Ovary (tissue), 9 donors: ENCODE results near the gene SGTA. TPM values are rescaled to one million over a fixed set of nuclear protein-coding genes. Genes with fewer than 3 reads are reported as not detected.

Experiments used
- DNase-seq, 5 donors: peaks; one replicate each; pipeline ENCODE4 v3.0.0-alpha.2; 2019 to 2020
- H3K27ac ChIP-seq, 2 donors: fragments of 200-600 bp; one replicate each; pipeline versions ENCODE4 v1.5.1 to v1.8.0; 2019 to 2022
- H3K27me3 ChIP-seq: fragments of 200-600 bp; one replicate; pipeline ENCODE4 v1.8.0; 2022
- H3K36me3 ChIP-seq: fragments of 200-600 bp; sonication (generic); one replicate; pipeline ENCODE4 v1.5.1; 2019
- H3K4me1 ChIP-seq: one replicate; pipeline ENCODE4 v1.8.1; 2013; ENCODE audit warnings: mild to moderate bottlenecking, moderate library complexity; ENCODE audit not compliant: insufficient read depth
- H3K4me3 ChIP-seq: fragments of 200-600 bp; sonication (generic); one replicate; pipeline ENCODE4 v1.5.1; 2017
- H3K9me3 ChIP-seq, 2 donors: fragments of 200-600 bp in 1 of 2; sonication (generic) in 1 of 2; one replicate each; pipeline versions ENCODE4 v1.5.1 to v1.8.1; 2013 to 2019; ENCODE audit warnings: mild to moderate bottlenecking in 1 of 2, moderate library complexity in 1 of 2
- EP300 ChIP-seq: sonication (generic); formaldehyde crosslinking; IDR thresholded peaks from one replicate; pipeline ENCODE4 v1.6.1; 2017; ENCODE audit warnings: antibody characterized with exemption
- POLR2A ChIP-seq: fragments of 450-650 bp; IDR thresholded peaks from one replicate; pipeline ENCODE4 v1.6.1; 2017; ENCODE audit warnings: antibody characterized with exemption, mild to moderate bottlenecking, moderate library complexity
- WGBS, 3 donors: extraction: QIAGEN DNeasy Blood & Tissue Kit in 1 of 3; methylation state at CpG; one replicate each; pipeline versions ENCODE4 v1.1.5 to v1.1.7; 2013 to 2017; 5-methylcytosine and 5-hydroxymethylcytosine counted together
- intact Hi-C, 4 donors: fragments of 100-400 bp; cut with DNase I; formaldehyde crosslinking; loops; one replicate each; pipeline versions ENCODE4 v1.11.0 to v1.15.1; 2022 to 2023
- polyA plus RNA-seq, 2 donors: library from polyadenylated mRNA; stranded (reverse); fragments of 200-250 nt in 1 of 2; fragments of 350-450 nt in 1 of 2; fragmentation: Illumina TruSeq in 1 of 2; extraction: RNeasy Lipid Tissue Mini Kit (QIAGEN cat#74804) in 1 of 2; gene quantifications; one replicate each; pipeline ENCODE4 v1.2.3, GENCODE V29; 2013 to 2014
- total RNA-seq, 7 donors: library from RNA; depleted of rRNA in 2 of 7; stranded (reverse); fragments of >200 nt in 2 of 7; fragmentation: NEBNext Ultra II Directional in 3 of 7; extraction: Animal tissue kit (Norgen Biotek cat#: 25700) in 3 of 7; gene quantifications; one replicate each; pipeline versions ENCODE4 v1.1.0 to v1.2.4, GENCODE V29; 2016 to 2023
- TF ChIP-seq, protein P1 (sequence below), 3 donors: fragments of 450-650 bp in 2 of 3; fragments of 200-600 bp in 1 of 3; IDR thresholded peaks; one replicate each; pipeline versions ENCODE4 v1.5.1 to v1.8.0; 2016 to 2022; ENCODE audit warnings: antibody characterized with exemption in 3 of 3, mild to moderate bottlenecking in 1 of 3
- donor health status: DM: no; HTN: no; CAD: no; lungs with moderate emphysema.
- donor health status: DM: no; HTN: no; CAD: no.
- donor health status: Bipolar disorder and iron deficiency.
- donor health status: DM: yes; HTN: yes; CAD: no.
- donor health status: DM: no; HTN: no; CAD: no.
- donor health status: DM: yes; HTN: yes; CAD: no.

SGTA gene
- total and polyA plus RNA-seq, 9 donors, result 27.0 to 65.5 (median 53.4) TPM

DNA sequence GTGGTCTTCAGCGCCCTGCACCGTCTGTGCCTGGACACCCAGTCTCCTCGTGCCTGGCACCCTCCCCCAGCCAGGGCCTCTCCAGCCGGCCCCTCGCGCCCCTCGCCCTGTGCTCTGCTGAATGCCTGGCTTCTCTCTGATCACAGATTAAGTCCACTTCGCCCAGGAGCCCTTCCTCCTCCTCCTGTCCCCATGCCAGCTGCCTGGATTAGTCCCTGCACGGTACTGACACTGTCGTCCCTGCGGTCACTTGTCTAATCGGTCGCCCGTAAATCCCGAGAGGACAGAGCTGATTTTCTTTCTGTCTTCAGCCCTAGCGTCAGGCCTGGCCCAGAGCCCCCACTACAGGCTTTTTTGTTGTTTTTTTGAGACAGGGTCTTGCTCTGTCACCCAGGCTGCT, 8.8 kb upstream of the SGTA start:
- H3K4me3 ChIP-seq, result no peak overlapping the region
- intact Hi-C loops, result no loop called here
- no peaks in the 10 kb centered on the region for H3K36me3 ChIP-seq
- H3K27me3 ChIP-seq, result no peaks in the 10 kb centered on the region
- peak overlapping the region in 1 of 2 donors; percentile 66 for H3K27ac ChIP-seq
- 86 to 93% (median 89%) methylated on average over 16 of the region's 16 CpGs for WGBS, 3 donors
- H3K9me3 ChIP-seq, result no peaks in the 10 kb centered on the region
- no peak for DNase-seq
- peaks cover 19% of the 10 kb centered on the region for H3K4me1 ChIP-seq
- TF ChIP-seq POLR2A, result no peak

DNA sequence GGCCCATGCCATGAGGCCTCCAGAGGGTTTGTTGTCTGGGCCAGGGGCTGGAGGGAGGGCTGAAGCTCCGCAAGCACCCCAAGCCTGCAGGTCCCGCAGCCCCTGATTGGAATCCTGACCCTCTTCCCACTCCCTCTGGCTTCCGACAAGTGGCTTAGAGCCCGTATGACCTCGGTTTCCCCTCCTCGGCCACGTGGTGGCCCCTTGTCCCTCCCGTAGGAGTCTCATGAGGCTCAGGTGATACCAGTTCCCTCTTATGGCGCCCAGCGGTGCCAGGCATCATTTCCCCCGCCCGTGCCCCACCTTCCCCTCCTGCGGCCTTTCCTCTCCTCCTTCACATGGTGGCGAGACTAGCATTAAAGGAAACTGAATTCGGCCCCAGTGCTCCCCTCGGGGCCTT, 8.4 kb upstream of the SGTA start:
- Histone ChIP-seq H3K9me3 (no peaks in the 10 kb centered on the region), H3K4me1 (peaks cover 19% of the 10 kb centered on the region), H3K27me3 (no peaks in the 10 kb centered on the region), H3K27ac (peak overlapping the region in 1 of 2 donors; percentile 66), H3K36me3 (no peaks in the 10 kb centered on the region), H3K4me3 (no peak overlapping the region)
- intact Hi-C loops, result no loop called here
- no peak for DNase-seq
- 88 to 93% (median 91%) methylated on average over 16 of the region's 16 CpGs for WGBS, 3 donors
- no peak for TF ChIP-seq POLR2A
- no peak for TF ChIP-seq EP300
- TF ChIP-seq, protein P1, sequence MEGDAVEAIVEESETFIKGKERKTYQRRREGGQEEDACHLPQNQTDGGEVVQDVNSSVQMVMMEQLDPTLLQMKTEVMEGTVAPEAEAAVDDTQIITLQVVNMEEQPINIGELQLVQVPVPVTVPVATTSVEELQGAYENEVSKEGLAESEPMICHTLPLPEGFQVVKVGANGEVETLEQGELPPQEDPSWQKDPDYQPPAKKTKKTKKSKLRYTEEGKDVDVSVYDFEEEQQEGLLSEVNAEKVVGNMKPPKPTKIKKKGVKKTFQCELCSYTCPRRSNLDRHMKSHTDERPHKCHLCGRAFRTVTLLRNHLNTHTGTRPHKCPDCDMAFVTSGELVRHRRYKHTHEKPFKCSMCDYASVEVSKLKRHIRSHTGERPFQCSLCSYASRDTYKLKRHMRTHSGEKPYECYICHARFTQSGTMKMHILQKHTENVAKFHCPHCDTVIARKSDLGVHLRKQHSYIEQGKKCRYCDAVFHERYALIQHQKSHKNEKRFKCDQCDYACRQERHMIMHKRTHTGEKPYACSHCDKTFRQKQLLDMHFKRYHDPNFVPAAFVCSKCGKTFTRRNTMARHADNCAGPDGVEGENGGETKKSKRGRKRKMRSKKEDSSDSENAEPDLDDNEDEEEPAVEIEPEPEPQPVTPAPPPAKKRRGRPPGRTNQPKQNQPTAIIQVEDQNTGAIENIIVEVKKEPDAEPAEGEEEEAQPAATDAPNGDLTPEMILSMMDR (IDR thresholded peaks at IDR 0.05), result no peak

DNA sequence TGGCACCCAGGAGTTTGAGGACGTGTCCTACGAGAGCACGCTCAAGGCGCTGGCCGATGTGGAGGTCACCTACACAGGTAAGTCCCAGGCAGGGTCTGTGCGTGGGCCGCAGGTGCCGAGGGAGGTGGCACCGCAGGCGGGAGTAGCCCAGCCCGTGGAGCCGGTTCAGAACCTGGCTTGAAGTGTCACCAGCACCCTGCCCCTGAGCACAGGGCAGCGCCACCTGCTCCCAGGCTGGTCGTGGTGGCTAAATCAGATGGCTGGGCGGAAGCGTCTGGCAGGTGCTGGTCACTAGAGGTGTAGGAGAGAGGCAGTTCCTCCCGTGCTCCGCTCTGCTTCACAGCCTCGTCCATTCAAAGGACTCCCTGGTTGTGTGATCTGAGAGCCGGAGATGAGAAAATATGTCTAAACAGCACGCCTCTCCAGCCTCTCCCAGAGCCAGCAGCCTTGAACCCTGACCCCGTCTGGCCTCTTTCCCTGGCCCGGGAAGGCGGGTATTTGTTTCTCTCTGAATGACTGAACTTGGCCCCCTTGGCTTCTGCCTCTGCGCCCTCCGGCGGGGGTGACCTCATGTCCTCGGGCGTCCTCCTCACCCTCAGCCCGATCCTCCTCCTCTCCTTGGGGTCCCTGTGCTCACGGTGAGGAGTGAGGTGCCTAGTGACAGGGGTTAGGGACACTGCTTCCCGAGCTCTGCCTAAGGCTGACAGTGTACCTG, 7.6 kb upstream of the SGTA start:
- WGBS, 3 donors, result 38 to 60% (median 40%) methylated on average over 24 to 32 of the region's 32 CpGs
- Histone ChIP-seq H3K27me3 (no peaks in the 10 kb centered on the region), H3K4me3 (no peak overlapping the region), H3K36me3 (no peaks in the 10 kb centered on the region), H3K9me3 (no peaks in the 10 kb centered on the region), H3K27ac (peak overlapping the region in 1 of 2 donors; percentile 66), H3K4me1 (peaks cover 20% of the 10 kb centered on the region)
- DNase-seq, result peak; percentile 86 to 94 (median 89)
- intact Hi-C loops, result no loop called here
- no peak for TF ChIP-seq POLR2A
- TF ChIP-seq, protein P1 (IDR thresholded peaks at IDR 0.05), result no peak
- TF ChIP-seq EP300, result no peak

DNA sequence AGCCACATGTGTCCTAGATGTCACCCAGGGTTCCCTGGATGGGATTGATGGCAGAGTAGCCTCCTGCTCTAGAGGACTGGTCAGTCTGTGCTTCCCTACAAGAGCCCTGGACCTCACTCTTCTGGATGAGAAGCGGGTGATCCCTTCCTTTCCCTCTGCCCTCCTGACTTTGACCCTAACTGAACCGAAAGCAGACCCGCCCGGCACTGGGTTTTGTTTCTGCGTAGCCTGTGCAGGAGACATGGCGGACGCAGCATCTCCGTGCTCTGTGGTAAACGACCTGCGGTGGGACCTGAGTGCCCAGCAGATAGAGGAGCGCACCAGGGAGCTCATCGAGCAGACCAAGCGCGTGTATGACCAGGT, 7.1 kb upstream of the SGTA start:
- TF ChIP-seq, protein P1 (IDR thresholded peaks at IDR 0.05), result no peak
- TF ChIP-seq POLR2A (no peak), EP300 (no peak)
- Histone ChIP-seq H3K27ac (peak overlapping the region in 1 of 2 donors; percentile 8), H3K4me3 (no peak overlapping the region), H3K4me1 (peaks cover 20% of the 10 kb centered on the region), H3K27me3 (no peaks in the 10 kb centered on the region), H3K36me3 (no peaks in the 10 kb centered on the region), H3K9me3 (no peaks in the 10 kb centered on the region)
- no peak for DNase-seq
- 83 to 88% (median 86%) methylated on average over 14 of the region's 14 CpGs for WGBS, 3 donors
- intact Hi-C loops, result no loop called here

DNA sequence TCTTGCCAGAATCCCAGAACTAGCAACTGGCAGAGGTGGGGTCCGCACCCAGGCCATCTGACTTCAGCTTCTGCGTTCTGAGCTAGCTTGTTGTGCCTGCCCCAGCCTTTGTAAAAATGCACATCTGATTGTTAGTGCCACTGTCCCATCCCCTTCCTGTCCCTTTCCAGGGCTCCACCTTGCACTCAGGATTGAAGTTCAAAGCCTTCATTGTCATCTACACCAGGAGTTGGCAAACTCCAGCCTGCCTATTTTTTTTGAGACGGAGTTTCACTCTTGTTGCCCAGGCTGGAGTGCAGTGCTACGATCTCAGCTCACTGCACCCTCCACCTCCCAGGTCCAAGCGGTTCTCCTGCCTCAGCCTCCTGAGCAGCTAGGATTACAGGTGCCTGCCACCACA, 5.2 kb upstream of the SGTA start:
- H3K9me3 ChIP-seq, result no peaks in the 10 kb centered on the region
- TF ChIP-seq POLR2A, result no peak
- TF ChIP-seq EP300, result no peak
- TF ChIP-seq, protein P1 (IDR thresholded peaks at IDR 0.05), result no peak
- H3K27ac ChIP-seq, result no peak overlapping the region
- no peak overlapping the region for H3K4me3 ChIP-seq
- no peaks in the 10 kb centered on the region for H3K27me3 ChIP-seq
- DNase-seq, result no peak
- intact Hi-C loops, result no loop called here
- 95 to 99% (median 97%) methylated on average over 5 of the region's 5 CpGs for WGBS, 3 donors
- no peaks in the 10 kb centered on the region for H3K36me3 ChIP-seq
- H3K4me1 ChIP-seq, result peaks cover 20% of the 10 kb centered on the region
